HepG2 (cell line): ENCODE data around the gene TRIM54. TPM values are rescaled to one million over a fixed set of nuclear protein-coding genes. Genes with fewer than 3 reads are reported as not detected.
A peak's percentile ranks its signal among the peaks of the same experiment; 100 is the strongest.

Source experiments
- ATAD3A ChIP-seq: sonication (generic); formaldehyde crosslinking; IDR thresholded peaks from 2 replicates; pipeline ENCODE4 v1.4.0; 2020; ENCODE audit warnings: missing genetic modification reagents
- CHD4 ChIP-seq: fragments of 200-600 bp; sonication (generic); IDR thresholded peaks from 2 replicates; pipeline ENCODE4 v1.7.0; 2017; ENCODE audit warnings: mild to moderate bottlenecking, low read length, borderline replicate concordance
- JUNB ChIP-seq: sonication (generic); formaldehyde crosslinking; IDR thresholded peaks from 2 replicates; pipeline ENCODE4 v1.8.0; 2022; ENCODE audit warnings: missing genetic modification reagents, mild to moderate bottlenecking, borderline replicate concordance
- KDM6A ChIP-seq: IDR thresholded peaks from 2 replicates; pipeline ENCODE4 v1.6.1; 2016; ENCODE audit warnings: low read depth
- MYC ChIP-seq: sonication (generic); formaldehyde crosslinking; IDR thresholded peaks from 2 replicates; pipeline ENCODE4 v1.9.0; 2021; ENCODE audit warnings: missing genetic modification reagents, borderline replicate concordance
- POGZ ChIP-seq: sonication (generic); formaldehyde crosslinking; IDR thresholded peaks from 2 replicates; pipeline ENCODE4 v1.4.0; 2020; ENCODE audit warnings: mild to moderate bottlenecking, missing genetic modification reagents
- POLR2AphosphoS5 ChIP-seq: IDR thresholded peaks from 2 replicates; pipeline ENCODE4 v1.6.1; 2012; ENCODE audit warnings: low read depth, low read length
- PRPF4 ChIP-seq: fragments of 200-400 bp; formaldehyde crosslinking; IDR thresholded peaks from 2 replicates; pipeline ENCODE4 v1.6.1; 2016; ENCODE audit warnings: low read length, low read depth; ENCODE audit not compliant: poor library complexity, severe bottlenecking
- RERE ChIP-seq: IDR thresholded peaks from 2 replicates; pipeline ENCODE4 v1.6.1; 2016; ENCODE audit warnings: low read depth, missing genetic modification reagents, missing compliant biosample characterization
- TAF1 ChIP-seq: sonication (generic); formaldehyde crosslinking; IDR thresholded peaks from 2 replicates; pipeline ENCODE4 v1.4.0; 2020; ENCODE audit warnings: missing genetic modification reagents
- ZFP1 ChIP-seq: IDR thresholded peaks from 2 replicates; pipeline ENCODE4 v1.6.1; 2016
- ZFP36L2 ChIP-seq: sonication (generic); formaldehyde crosslinking; IDR thresholded peaks from 2 replicates; pipeline ENCODE4 v1.4.0; 2020; ENCODE audit warnings: missing genetic modification reagents
- ZFP90 ChIP-seq: sonication (generic); formaldehyde crosslinking; IDR thresholded peaks from 2 replicates; pipeline ENCODE4 v1.8.0; 2022; ENCODE audit warnings: missing genetic modification reagents, mild to moderate bottlenecking, inconsistent platforms, borderline replicate concordance
- ZNF17 ChIP-seq: sonication (generic); formaldehyde crosslinking; IDR thresholded peaks from 2 replicates; pipeline ENCODE4 v1.5.0; 2020; ENCODE audit warnings: mild to moderate bottlenecking, missing genetic modification reagents
- ZNF281 ChIP-seq: sonication (generic); formaldehyde crosslinking; IDR thresholded peaks from 2 replicates; pipeline ENCODE4 v1.4.0; 2020; ENCODE audit warnings: missing genetic modification reagents, borderline replicate concordance
- ZNF296 ChIP-seq: sonication (generic); formaldehyde crosslinking; conservative IDR thresholded peaks from 2 replicates; pipeline ENCODE4 v1.5.0; 2020; ENCODE audit warnings: mild to moderate bottlenecking, missing genetic modification reagents
- ZNF326 ChIP-seq: sonication (generic); formaldehyde crosslinking; IDR thresholded peaks from 2 replicates; pipeline ENCODE4 v1.4.0; 2020; ENCODE audit warnings: missing genetic modification reagents, borderline replicate concordance
- ZNF335 ChIP-seq: sonication (generic); formaldehyde crosslinking; IDR thresholded peaks from 2 replicates; pipeline ENCODE4 v1.4.0; 2020; ENCODE audit warnings: missing genetic modification reagents
- ZNF510 ChIP-seq: sonication (generic); formaldehyde crosslinking; IDR thresholded peaks from 2 replicates; pipeline ENCODE4 v1.4.0; 2020; ENCODE audit warnings: low read depth, mild to moderate bottlenecking, missing genetic modification reagents
- ZNF704 ChIP-seq: sonication (generic); formaldehyde crosslinking; IDR thresholded peaks from 2 replicates; pipeline ENCODE4 v1.8.1; 2023; ENCODE audit warnings: mild to moderate bottlenecking, inconsistent platforms, moderate library complexity, missing genetic modification reagents, borderline replicate concordance
- ZNF724P ChIP-seq: sonication (generic); formaldehyde crosslinking; IDR thresholded peaks from 2 replicates; pipeline ENCODE4 v1.8.0; 2022; ENCODE audit warnings: missing genetic modification reagents, borderline replicate concordance
- polyA plus RNA-seq, 8 experiments: library from polyadenylated mRNA; depleted of rRNA in 3 of 8; stranded (reverse) in 7 of 8; unstranded in 1 of 8; fragments of >200 nt; fragmentation: Illumina TruSeq in 4 of 8; extraction: Trizol in 4 of 8; gene quantifications; 2 replicates each; pipeline versions ENCODE4 v1.2.1 to v1.2.3, GENCODE V29; 2011 to 2016; ENCODE audit warnings: low read depth in 4 of 8, missing spikeins in 1 of 8, mixed read lengths in 1 of 8; ENCODE audit not compliant: insufficient read depth in 1 of 8
- total RNA-seq, 5 experiments: library from RNA; depleted of rRNA; stranded (reverse); fragments of >200 nt; fragmentation: Illumina TruSeq; extraction: Trizol; gene quantifications; 2 replicates each; pipeline ENCODE4 v1.2.3, GENCODE V29; 2016; ENCODE audit warnings: low read depth in 1 of 5

The TRIM54 gene
- total and polyA plus RNA-seq, 2 of the 13 experiments (the other 11 are each of a cell fraction or from before 2014, with no cell fraction given), result 0.07 to 0.13 TPM

- no peak for TF ChIP-seq RERE (CRISPR knock-in tag)
- peak; percentile 54 for TF ChIP-seq POGZ (CRISPR knock-in tag)
- peak; percentile 55; the same call in 1 of the 2 replicates for TF ChIP-seq KDM6A (CRISPR knock-in tag)
- no peak for TF ChIP-seq ZFP36L2 (CRISPR knock-in tag)
- peak; percentile 88; the same call in 1 of the 2 replicates for TF ChIP-seq CHD4
- TF ChIP-seq TAF1 (CRISPR knock-in tag), result no peak; the same call in 1 of the 2 replicates
- TF ChIP-seq ZNF17 (CRISPR knock-in tag), result no peak
- TF ChIP-seq ZNF335 (CRISPR knock-in tag), result 0 out of 2 replicates have a peak, but pooled peaks have one; percentile 20
- TF ChIP-seq ZNF724P, result peak; percentile 67; the same call in 1 of the 2 replicates
- no peak for TF ChIP-seq JUNB (CRISPR knock-in tag)
- no peak for TF ChIP-seq ATAD3A (CRISPR knock-in tag)
- TF ChIP-seq ZFP1, result no peak
- no peak for TF ChIP-seq ZFP90 (CRISPR knock-in tag)
- TF ChIP-seq PRPF4, result no peak
- peak; percentile 82 for TF ChIP-seq MYC (CRISPR knock-in tag)
- TF ChIP-seq ZNF510 (CRISPR knock-in tag), result no peak
- TF ChIP-seq ZNF296 (CRISPR knock-in tag), result no peak
- TF ChIP-seq ZNF281 (CRISPR knock-in tag), result peak; percentile 13
- no peak for TF ChIP-seq ZNF326 (CRISPR knock-in tag)
- no peak for TF ChIP-seq ZNF704 (CRISPR knock-in tag)
- peak; percentile 21; the same call in 1 of the 2 replicates for TF ChIP-seq POLR2AphosphoS5
These were observed 71.8 kb downstream of the TRIM54 start (continued) for GRCh38 chr2:27353762-27354596.
